GM18951 (cell line): ENCODE measurements around the gene LDAF1.
A peak's percentile ranks its signal among the peaks of the same experiment; 100 is the strongest.
"Not testable (repeated sequence)": the region's sequence is repeated elsewhere in the genome, so short reads cannot be mapped to it uniquely, and the experiment has no call there.

Experiments
- POLR2A ChIP-seq: IDR thresholded peaks from 4 replicates; pipeline ENCODE4 v1.6.1; 2011; ENCODE audit warnings: mild to moderate bottlenecking; ENCODE audit not compliant: insufficient read length, insufficient read depth; ENCODE audit errors: extremely low read depth
- in situ Hi-C: fragments of 300-500 bp; cut with MboI; formaldehyde crosslinking; loops from one replicate; pipeline ENCODE4 v1.12.0; 2022; ENCODE audit warnings: low sequenced_read_pairs, mixed read lengths, inconsistent platforms; ENCODE audit not compliant: unreplicated experiment

The LDAF1 gene

DNA sequence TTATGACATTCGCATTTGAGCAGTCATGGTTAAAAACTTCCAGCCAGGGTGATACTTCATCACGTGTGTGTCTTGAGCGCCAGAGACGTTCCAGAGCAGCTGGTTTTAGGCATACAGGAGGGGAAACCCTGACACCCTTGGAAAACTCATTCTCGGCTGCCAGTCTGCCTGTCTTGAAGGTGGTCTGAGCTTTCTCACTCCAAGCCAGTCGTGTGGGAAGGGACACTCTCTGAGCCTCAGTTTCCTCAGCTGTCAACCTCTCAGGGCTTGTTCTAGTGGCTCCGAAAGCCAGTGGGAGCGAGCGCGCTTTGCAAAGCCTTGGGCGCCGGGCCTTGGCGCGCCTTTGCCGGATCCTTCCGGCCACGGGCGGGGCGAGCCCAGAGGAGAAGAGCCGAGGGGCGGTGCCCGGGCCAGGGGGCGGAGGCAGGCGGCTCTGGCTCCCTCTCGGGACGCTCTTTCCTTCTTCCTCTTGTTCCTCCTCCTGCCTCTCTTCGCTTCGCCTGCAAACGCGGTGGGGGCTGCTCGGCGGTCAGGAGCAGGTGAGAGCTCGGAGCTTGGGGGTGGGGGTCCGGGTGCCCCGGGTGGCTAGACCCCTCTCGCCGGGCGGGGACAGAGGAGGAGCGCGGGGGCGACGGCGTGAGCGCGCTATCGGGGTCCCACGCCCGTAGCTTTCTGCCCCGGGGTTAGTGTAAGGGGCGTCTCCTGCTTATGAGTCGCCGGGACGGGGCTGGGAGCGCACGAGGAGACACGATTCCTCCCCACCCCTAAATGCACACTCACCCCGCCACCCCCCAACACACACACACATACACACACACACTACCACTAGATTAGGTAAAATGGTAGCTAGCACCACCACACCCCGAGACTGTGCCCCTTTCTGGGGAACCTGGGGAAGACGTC, at the start of gene LDAF1:
Gene LDAF1, plus strand, starts transcription at position 467 of the 903 bp plus-strand sequence. CDS start 2,509 bp downstream, outside the sequence.
- TF ChIP-seq POLR2A, result peak; percentile 56
- in situ Hi-C loops, result loop anchor here (25.0 kb wide), 1 partner anchor 1179 kb away; no protein-coding TSS in a partner anchor

DNA sequence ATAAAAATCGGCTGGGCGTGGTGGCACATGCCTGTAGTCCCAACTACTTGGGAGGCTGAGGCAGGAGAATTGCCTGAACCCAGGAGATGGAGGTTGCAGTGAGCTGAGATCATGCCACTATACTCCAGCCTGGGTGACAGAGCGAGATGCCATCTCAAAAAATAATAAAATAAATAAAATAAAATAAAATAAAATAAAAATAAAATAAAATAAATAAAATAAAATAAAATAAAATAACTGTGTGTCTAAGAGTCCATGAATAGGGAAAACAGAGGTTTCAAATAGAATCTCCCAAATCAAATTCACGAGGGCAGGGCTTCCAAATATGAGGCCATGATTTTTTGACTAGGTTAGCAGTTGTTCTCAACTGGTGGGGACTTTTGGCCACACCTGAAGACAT, 42.9 kb upstream of the LDAF1 start:
- in situ Hi-C loops, result not testable (repeated sequence)

DNA sequence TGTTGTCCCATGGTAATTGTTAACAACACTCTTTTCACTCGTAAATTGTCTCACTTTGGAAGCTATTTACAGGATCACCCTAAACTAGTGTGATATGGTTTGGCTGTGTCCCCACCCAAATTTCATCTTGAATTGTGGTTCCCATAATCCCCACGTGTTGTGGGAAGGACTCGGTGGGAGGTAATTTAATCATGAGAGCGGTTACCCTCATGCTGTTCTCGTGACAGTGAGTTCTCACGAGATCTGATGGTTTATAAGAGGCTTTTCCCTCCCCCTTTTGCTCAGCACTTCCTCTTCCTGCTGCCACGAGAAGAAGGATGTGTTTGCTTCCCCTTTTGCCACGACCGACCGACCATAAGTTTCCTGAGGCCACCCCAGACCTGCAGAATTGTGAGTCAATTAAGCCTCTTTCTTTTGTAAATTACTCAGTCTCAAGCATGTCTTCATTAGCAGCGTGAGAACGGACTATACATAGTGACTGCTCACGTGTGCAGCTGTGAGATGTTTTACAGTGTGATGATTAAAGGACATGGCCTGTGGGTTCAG, 42.3 kb upstream of the LDAF1 start:
- in situ Hi-C loops, result no loop called here
- TF ChIP-seq POLR2A, result no peak

DNA sequence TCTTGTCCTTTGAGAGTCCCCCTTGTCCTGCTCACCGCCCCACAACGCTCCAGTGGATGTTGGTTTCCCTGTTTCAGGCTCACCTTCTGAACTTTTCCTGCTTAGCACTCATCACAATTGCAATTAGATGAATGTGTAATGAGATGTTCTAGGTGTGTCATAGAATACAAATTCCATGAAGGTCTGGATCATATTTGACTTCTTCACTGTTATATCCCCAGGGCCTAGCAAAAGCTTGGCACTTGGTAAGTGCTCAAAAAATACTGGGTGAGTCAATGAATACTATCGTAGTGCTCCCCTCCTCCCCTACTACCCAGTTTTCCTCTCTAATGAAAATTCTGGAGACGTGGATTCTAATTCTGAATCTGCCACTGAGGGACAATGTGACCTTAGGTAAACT, 40.9 kb upstream of the LDAF1 start:
- in situ Hi-C loops, result no loop called here
- no peak for TF ChIP-seq POLR2A

DNA sequence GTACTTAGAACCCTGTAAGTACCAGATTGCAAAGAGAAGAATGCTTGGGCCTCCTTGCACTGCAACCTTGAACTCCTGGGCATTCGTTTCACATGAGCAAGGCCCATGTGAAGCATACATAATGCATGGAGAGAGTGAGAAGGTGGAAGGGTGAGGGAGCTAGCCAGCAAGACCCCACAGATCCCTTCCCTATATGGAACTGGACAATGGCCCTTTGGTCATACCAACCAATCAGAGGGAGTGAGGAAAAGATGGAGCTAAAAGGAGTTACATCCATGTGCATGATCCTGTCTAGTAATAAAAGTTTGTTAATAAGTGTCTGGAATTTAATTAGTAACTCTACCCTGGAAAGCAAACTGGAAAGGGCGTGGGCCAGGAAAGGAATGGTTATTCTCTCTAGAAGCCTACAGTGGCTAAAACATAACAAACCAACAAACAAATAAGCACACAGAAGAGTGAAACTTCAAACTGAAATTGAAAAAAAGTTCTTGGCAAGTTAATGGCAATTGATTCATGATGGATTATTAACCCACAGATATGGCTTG, 37.4 kb upstream of the LDAF1 start:
- TF ChIP-seq POLR2A, result no peak
- in situ Hi-C loops, result no loop called here

DNA sequence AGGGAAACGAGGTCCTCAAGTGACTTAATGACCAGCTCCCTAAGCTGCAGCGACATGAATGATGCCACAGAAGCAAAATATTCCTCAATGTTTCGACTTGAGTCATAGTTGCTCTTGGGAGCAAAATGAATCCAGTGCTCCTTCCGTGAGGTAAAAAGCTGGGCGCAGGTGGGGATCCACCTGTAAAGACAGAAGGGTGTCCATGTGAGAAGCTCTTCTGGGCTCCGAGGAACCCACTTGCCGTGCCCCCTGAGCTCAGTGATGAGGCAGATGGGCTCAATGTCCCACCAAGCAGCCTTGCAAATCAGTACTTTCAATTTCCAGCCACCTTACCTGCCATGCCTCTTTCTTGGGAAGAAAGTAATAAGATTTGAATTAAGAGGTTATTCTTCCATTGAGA, 33.3 kb upstream of the LDAF1 start:
- no peak for TF ChIP-seq POLR2A
- in situ Hi-C loops, result no loop called here

DNA sequence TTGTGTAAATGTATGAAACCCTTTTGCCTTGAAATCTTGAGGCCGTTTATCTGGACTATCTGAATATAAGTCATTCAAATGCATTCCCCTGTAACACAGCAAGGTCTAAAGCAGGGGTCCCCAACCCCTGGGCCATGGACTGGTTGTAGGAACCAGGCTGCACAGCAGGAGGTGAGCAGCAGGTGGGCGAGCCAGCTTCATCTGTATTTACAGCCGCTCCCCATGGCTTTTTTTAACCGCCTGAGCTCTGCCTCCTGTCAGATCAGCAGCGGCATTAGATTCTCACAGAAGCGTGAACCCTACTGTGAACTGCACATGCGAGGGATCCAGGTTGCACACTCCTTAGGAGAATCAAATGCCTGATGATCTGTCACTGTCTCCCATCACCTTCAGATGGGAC, 32.0 kb upstream of the LDAF1 start:
- in situ Hi-C loops, result no loop called here
- TF ChIP-seq POLR2A, result no peak

DNA sequence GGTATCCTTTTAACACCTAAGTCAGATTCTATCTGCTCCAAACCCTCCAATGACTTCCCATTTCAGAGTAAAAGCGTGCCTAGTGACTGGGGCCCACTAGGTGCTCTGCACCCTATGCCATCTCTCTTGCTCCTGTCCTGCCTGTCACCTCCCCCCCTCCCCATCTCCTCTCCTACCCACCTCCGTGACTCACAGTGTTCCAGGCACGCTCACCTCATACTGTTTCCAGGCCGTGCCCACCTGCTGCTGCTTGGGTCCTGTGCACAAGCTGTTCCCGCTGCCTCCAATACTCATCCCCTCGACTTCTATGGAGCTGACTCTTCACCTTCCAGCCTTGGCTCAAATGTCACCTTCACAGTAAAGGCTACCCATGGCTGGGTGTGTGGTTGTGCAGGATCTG, 29.5 kb upstream of the LDAF1 start:
- in situ Hi-C loops, result no loop called here
- TF ChIP-seq POLR2A, result no peak

DNA sequence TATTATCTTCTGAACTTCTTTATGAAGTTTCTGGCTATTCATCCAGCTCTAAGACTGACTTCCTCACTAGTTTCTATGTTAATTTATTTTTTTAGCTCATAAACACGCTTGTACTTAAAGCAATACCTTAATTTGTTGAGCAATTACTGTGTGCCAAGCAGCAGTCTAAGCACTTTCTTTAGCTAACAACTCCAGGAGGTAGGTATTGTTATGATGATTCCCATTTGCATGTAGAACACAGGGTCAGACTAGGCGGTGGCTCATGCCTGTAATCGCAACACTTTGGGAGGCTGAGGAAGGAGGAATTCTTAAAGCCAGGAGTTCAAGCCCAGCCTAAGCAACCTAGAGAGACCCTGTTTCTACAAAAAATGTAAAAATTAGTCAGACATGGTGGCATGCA, 27.7 kb upstream of the LDAF1 start:
- in situ Hi-C loops, result no loop called here

DNA sequence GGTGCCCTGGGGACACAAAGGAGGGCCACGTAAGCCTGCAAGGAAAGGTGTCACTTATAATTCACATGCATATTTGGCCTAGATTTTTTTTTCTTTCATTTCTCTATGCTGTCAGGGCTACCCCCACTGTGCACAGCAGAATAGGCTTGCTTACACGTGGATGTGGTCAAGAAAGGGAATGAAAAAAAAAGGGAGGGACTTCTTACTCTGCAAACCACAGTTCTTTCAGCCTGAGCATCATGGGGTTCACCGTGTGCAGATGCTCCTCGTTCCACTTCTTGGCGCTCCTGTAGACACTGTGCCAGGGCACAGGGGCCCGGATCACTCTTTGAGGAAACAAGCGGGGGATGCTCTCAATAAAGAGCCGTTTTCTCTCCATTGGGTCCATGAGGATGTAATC, 24.4 kb upstream of the LDAF1 start:
- no peak for TF ChIP-seq POLR2A
- in situ Hi-C loops, result no loop called here

More for the DNA sequence above, 27.7 kb upstream of the LDAF1 start:
- TF ChIP-seq POLR2A, result no peak

DNA sequence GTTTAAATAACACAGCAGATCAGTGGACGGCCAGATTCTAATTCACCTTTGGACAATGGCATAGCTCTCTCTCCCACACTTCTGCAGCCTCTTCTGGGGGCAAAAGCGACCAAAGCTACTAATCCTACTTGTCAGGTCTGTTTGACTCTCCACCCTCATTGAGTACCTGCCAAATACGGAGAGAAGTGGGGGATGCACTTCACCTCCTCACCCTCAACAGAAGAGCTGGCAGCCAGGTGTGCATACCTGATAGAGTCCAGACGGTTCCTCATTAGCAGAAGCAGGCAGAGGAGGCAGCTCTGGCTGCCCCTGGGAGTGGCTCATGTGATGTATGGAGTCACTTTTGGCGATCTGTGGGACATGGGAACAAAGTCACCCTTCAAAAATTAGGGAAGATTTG, 12.7 kb upstream of the LDAF1 start:
- TF ChIP-seq POLR2A, result no peak
- in situ Hi-C loops, result no loop called here

DNA sequence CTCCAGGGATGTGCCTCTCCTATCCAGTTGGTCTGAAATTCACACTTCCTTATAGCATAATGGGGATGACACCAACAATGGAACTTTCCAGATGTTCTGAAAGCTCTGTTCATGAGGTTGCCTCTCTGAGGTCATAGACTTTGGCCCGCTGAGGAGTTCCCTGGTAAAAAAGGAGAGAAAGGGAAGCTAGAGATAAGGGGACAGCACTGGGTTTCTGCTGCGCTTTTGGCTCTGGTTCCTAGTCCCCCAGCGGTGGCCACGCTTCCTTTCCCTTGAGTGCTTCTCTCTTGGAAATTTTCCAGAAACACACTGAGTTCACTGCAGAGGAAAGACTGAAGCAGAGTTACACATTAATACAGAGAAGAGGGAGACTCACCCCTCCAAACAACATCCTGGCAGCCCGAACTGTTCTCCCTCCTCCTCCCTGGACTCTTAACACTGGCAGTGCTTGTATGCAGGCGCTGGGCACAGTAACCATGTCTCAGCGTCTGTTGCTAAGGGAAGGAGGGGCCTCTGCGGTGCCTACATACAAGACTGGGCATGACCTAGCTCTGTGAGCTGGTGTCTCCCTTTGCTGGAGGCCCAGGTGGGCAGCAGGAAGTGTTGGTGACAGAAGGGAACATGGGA, 8.0 kb upstream of the LDAF1 start, which contains the start of gene DNAH3:
Gene DNAH3, minus strand, starts transcription at position 472 of the 627 bp plus-strand sequence. CDS start 527 bp downstream, outside the sequence.
- TF ChIP-seq POLR2A, result no peak
- in situ Hi-C loops, result loop anchor here (25.0 kb wide), 1 partner anchor 1187 kb away; no protein-coding TSS in a partner anchor

DNA sequence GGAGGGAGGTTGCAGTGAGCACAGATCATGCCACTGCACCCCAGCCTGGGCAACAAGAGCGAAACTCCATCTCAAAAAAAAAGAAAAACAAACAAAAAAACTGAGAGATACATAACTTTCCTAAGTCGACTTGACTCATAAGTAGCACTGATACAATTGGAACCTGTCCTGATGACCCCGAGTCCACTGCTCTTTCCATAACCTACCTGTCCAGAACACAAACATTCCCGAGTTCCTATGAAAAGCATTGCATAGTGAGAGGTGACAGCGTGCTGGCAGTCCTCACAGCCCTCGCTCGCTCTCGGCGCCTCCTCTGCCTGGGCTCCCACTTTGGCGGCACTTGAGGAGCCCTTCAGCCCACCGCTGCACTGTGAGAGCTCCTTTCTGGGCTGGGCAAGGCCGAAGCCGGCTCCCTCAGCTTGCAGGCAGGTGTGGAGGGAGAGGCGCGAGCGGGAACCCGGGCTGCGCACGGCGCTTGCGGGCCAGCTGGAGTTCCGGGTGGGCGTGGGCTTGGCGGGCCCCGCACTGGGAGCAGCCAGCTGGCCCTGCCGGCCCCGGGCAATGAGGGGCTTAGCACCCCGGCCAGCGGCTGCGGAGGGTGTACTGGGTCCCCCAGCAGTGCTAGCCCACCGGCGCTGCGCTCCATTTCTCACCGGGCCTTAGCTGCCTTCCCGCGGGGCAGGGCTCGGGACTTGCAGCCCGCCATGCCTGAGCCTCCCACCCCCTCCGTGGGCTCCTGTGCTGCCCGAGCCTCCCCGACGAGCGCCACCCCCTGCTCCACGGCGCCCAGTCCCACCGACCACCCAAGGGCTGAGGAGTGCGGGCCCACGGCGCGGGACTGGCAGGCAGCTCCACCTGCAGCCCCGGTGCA, 6.1 kb upstream of the LDAF1 start:
- in situ Hi-C loops, result loop anchor here (25.0 kb wide), 1 partner anchor 1185 kb away; no protein-coding TSS in a partner anchor

DNA sequence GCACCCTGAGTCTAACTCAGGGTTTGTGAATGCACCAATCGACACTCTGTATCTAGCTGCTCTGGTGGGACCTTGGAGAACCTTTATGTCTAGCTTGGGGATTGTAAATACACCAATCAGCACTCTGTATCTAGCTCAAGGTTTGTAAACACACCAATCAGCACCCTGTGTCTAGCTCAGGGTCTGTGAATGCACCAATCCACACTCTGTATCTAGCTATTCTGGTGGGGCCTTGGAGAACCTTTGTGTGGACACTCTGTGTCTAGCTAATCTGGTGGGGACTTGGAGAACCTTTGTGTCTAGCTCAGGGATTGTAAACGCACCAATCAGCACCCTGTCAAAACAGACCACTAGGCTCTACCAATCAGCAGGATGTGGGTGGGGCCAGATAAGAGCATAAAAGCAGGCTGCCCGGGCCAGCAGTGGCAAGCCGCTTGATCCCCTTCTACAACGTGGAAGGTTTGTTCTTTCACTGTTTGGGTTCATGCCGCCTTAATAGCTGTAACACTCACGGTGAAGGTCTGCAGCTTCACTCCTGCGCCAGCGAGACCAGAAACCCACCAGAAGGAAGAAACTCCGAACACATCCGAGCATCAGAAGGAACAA, 5.2 kb upstream of the LDAF1 start:
- in situ Hi-C loops, result loop anchor here (25.0 kb wide), 1 partner anchor 1184 kb away; no protein-coding TSS in a partner anchor

DNA sequence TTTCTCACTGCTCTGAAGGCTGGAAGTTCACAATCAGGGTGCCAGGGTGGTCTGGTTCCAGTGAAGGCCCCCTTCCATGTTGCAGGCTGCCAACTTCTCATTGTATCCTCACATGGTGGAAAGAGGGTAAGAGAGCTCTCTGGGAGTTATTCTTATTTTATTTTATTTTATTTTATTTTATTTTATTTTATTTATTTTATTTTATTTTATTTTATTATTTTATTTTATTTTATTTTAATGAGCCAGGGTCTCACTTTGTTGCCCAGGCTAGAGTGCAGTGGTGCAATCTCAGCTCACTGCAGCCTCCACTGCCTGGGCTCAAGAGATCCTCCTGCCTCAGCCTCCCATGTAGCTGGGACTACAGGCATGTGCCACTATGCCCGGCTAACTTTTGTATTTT, 2.5 kb upstream of the LDAF1 start:
- in situ Hi-C loops, result loop anchor here (25.0 kb wide), 1 partner anchor 1181 kb away; no protein-coding TSS in a partner anchor
